ENCODE measurements around the gene TTR. TPM values are rescaled to one million over a fixed set of nuclear protein-coding genes. Genes with fewer than 3 reads are reported as not detected.

Gene TTR
- total and polyA plus RNA-seq, 9 of the 15 experiments (the other 6 are each of a cell fraction or from before 2014, with no cell fraction given), result 0.17 to 0.53 TPM; not detected in 7

- no peak for TF ChIP-seq ZNF280A (IDR thresholded peaks at IDR 0.05; ENCODE audit: low read depth, partially characterized antibody)
- no peak for TF ChIP-seq MCM3 (IDR thresholded peaks at IDR 0.05)
- no peak for TF ChIP-seq TCF7L2 (IDR thresholded peaks at IDR 0.05; ENCODE audit: low read depth, low read length)
- TF ChIP-seq HDGF (IDR thresholded peaks at IDR 0.05), result no peak
- TF ChIP-seq ZKSCAN3 (CRISPR knock-in tag; IDR thresholded peaks at IDR 0.05), result no peak
- TF ChIP-seq FOXP1 (CRISPR knock-in tag; IDR thresholded peaks at IDR 0.05), result no peak
- TF ChIP-seq ZFP91 (CRISPR knock-in tag; IDR thresholded peaks at IDR 0.05), result no peak
- no peak for TF ChIP-seq ZNF140 (CRISPR knock-in tag; IDR thresholded peaks at IDR 0.05)
- TF ChIP-seq E2F3 (CRISPR knock-in tag; IDR thresholded peaks at IDR 0.05), result no peak
- no peak for TF ChIP-seq ZBTB12 (CRISPR knock-in tag; IDR thresholded peaks at IDR 0.05)
- TF ChIP-seq ATF2 (CRISPR knock-in tag; IDR thresholded peaks at IDR 0.05), result no peak
- no peak for TF ChIP-seq TFAM (CRISPR knock-in tag; conservative IDR thresholded peaks at IDR 0.05)
Observed at GRCh38 chr18:31566576-31567306, 24.9 kb upstream of the TTR start (continued).
